K562 (cell line): ENCODE data around the gene PRRT1. TPM values are rescaled to one million over a fixed set of nuclear protein-coding genes. Genes with fewer than 3 reads are reported as not detected.

ENCODE experiments used
- AFF4 ChIP-seq: sonication (generic); formaldehyde crosslinking; IDR thresholded peaks from 2 replicates; pipeline ENCODE4 v1.8.0; 2023; ENCODE audit warnings: mild to moderate bottlenecking, missing genetic modification reagents
- ATF7 ChIP-seq: fragments of 450-650 bp; IDR thresholded peaks from 2 replicates; pipeline ENCODE4 v1.7.1; 2014; ENCODE audit warnings: mild to moderate bottlenecking, moderate library complexity
- HOMEZ ChIP-seq: fragments of 250-450 bp; sonication (Bioruptor Pico); IDR thresholded peaks from 2 replicates; pipeline ENCODE4 v1.4.0; 2020; ENCODE audit warnings: mild to moderate bottlenecking, moderate library complexity
- KAT7 ChIP-seq: sonication (generic); formaldehyde crosslinking; IDR thresholded peaks from 2 replicates; pipeline ENCODE4 v1.8.0; 2022; ENCODE audit warnings: missing genetic modification reagents, mild to moderate bottlenecking, borderline replicate concordance
- MNT ChIP-seq, 2 experiments: fragments of 450-650 bp; conservative IDR thresholded peaks; 2 replicates each; pipeline ENCODE4 v1.6.1; 2017; ENCODE audit warnings: mild to moderate bottlenecking in 2 of 2, moderate library complexity in 2 of 2
- ZBTB7A ChIP-seq: IDR thresholded peaks from 2 replicates; pipeline ENCODE4 v1.6.1; 2011; ENCODE audit warnings: low read depth, mild to moderate bottlenecking, low read length, moderate library complexity, borderline replicate concordance; ENCODE audit not compliant: control insufficient read depth
- ZFPM2 ChIP-seq: fragments of 250-450 bp; sonication (Bioruptor Pico); IDR thresholded peaks from 2 replicates; pipeline ENCODE4 v1.5.1; 2022; ENCODE audit warnings: mild to moderate bottlenecking
- polyA plus RNA-seq, 8 experiments: library from polyadenylated mRNA; depleted of rRNA in 4 of 8; stranded (reverse) in 5 of 8; unstranded in 3 of 8; fragments of >200 nt; fragmentation: Nextera tagmentation in 2 of 8; fragmentation: Illumina TruSeq in 1 of 8; extraction: Ambion mirVana in 2 of 8; extraction: Trizol in 1 of 8; gene quantifications; 2 replicates each; pipeline versions ENCODE4 v1.2.1 to v1.2.3, GENCODE V29; 2011 to 2014; ENCODE audit warnings: inconsistent platforms in 1 of 8, missing spikeins in 1 of 8
- total RNA-seq, 7 experiments: library from RNA; depleted of rRNA in 6 of 7; stranded (reverse); fragments of >200 nt in 6 of 7; fragmentation: Illumina TruSeq in 2 of 7; extraction: Trizol in 2 of 7; gene quantifications; 2 replicates each; pipeline versions ENCODE4 v1.2.1 to v1.2.3, GENCODE V29; 2011 to 2021; ENCODE audit warnings: low replicate concordance in 1 of 7
- TF ChIP-seq, protein P1 (sequence below), 2 experiments: fragments of 450-650 bp; formaldehyde crosslinking in 1 of 2; IDR thresholded peaks; 2 replicates each; pipeline versions ENCODE4 v1.4.0 to v1.6.1; 2014 to 2020; ENCODE audit warnings: mild to moderate bottlenecking in 2 of 2, borderline replicate concordance in 1 of 2, low read depth in 1 of 2

The PRRT1 gene
- total and polyA plus RNA-seq, 9 of the 15 experiments (the other 6 are each of a cell fraction or from before 2014, with no cell fraction given) = 0.14 to 3.5 (median 0.41) TPM

- TF ChIP-seq HOMEZ (CRISPR knock-in tag) = no peak
- TF ChIP-seq ZBTB7A = no peak
- peak in 1 of 2 experiments; percentile 45; a peak in 1 of 4 replicates for TF ChIP-seq MNT (conservative IDR thresholded peaks at IDR 0.05)
- TF ChIP-seq, protein P1, sequence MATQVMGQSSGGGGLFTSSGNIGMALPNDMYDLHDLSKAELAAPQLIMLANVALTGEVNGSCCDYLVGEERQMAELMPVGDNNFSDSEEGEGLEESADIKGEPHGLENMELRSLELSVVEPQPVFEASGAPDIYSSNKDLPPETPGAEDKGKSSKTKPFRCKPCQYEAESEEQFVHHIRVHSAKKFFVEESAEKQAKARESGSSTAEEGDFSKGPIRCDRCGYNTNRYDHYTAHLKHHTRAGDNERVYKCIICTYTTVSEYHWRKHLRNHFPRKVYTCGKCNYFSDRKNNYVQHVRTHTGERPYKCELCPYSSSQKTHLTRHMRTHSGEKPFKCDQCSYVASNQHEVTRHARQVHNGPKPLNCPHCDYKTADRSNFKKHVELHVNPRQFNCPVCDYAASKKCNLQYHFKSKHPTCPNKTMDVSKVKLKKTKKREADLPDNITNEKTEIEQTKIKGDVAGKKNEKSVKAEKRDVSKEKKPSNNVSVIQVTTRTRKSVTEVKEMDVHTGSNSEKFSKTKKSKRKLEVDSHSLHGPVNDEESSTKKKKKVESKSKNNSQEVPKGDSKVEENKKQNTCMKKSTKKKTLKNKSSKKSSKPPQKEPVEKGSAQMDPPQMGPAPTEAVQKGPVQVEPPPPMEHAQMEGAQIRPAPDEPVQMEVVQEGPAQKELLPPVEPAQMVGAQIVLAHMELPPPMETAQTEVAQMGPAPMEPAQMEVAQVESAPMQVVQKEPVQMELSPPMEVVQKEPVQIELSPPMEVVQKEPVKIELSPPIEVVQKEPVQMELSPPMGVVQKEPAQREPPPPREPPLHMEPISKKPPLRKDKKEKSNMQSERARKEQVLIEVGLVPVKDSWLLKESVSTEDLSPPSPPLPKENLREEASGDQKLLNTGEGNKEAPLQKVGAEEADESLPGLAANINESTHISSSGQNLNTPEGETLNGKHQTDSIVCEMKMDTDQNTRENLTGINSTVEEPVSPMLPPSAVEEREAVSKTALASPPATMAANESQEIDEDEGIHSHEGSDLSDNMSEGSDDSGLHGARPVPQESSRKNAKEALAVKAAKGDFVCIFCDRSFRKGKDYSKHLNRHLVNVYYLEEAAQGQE (IDR thresholded peaks at IDR 0.05; ENCODE audit: borderline replicate concordance) = peak; percentile 92
- TF ChIP-seq, protein P1 (CRISPR knock-in tag; IDR thresholded peaks at IDR 0.05; ENCODE audit: low read depth) = no peak
- TF ChIP-seq AFF4 (CRISPR knock-in tag) = no peak
- no peak for TF ChIP-seq ZFPM2
- TF ChIP-seq ATF7 = peak; percentile 41; the same call in 1 of the 2 replicates
- peak; percentile 40; the same call in 1 of the 2 replicates for TF ChIP-seq KAT7
These were observed 32.7 kb downstream of the PRRT1 start (continued) for GRCh38 chr6:32118782-32119628.
